OCI-LY1 (cell line): ENCODE data around the gene TNNT1.

Experiments
- EZH2 ChIP-seq: fragments of 200-600 bp; sonication (generic), shearing (Covaris generic); IDR thresholded peaks from 2 replicates; pipeline ENCODE4 v1.8.0; 2017; ENCODE audit warnings: borderline replicate concordance, mixed run types, mild to moderate bottlenecking, antibody characterized with exemption, low read length, moderate library complexity, mixed read lengths
- TF ChIP-seq, protein P1 (sequence below): fragments of 200-600 bp; sonication (generic), shearing (Covaris generic); IDR thresholded peaks from 2 replicates; pipeline ENCODE4 v1.5.1; 2017; ENCODE audit warnings: mild to moderate bottlenecking, antibody characterized with exemption, low read length, moderate library complexity, mixed read lengths

DNA sequence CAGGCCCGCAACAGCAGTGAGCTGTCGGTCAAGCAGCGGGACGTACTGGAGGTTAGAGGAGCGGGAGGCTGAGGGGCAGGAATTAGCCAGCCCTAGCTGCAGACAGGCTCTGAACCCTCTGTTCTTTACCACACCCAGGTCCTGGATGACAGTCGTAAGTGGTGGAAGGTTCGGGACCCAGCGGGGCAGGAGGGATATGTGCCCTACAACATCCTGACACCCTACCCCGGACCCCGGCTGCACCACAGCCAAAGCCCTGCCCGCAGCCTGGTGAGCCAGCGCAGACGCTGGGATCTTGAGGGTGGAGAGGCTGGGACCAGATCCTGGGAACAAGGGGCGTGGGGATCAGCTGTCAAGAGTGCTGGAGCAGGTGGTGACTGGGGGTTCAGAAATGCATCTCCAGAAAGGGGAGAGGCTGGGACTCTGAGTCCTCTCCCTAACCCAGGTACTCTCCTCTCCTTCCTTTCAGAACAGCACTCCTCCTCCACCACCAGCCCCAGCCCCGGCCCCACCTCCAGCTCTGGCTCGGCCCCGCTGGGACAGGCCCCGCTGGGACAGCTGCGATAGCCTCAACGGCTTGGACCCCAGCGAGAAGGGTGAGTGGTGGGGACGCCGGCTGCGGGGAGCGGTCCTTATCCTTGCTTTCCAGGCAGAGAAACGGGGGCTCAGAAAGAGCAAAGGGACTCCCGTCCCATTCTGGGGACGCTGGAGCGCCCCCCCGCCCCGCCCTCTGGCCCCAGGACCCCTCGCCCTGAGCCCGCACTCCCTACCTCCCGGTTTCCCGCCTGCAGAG is 62.9 kb downstream of the TNNT1 start:
- TF ChIP-seq, protein P1, sequence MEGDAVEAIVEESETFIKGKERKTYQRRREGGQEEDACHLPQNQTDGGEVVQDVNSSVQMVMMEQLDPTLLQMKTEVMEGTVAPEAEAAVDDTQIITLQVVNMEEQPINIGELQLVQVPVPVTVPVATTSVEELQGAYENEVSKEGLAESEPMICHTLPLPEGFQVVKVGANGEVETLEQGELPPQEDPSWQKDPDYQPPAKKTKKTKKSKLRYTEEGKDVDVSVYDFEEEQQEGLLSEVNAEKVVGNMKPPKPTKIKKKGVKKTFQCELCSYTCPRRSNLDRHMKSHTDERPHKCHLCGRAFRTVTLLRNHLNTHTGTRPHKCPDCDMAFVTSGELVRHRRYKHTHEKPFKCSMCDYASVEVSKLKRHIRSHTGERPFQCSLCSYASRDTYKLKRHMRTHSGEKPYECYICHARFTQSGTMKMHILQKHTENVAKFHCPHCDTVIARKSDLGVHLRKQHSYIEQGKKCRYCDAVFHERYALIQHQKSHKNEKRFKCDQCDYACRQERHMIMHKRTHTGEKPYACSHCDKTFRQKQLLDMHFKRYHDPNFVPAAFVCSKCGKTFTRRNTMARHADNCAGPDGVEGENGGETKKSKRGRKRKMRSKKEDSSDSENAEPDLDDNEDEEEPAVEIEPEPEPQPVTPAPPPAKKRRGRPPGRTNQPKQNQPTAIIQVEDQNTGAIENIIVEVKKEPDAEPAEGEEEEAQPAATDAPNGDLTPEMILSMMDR: no peak
- no peak for TF ChIP-seq EZH2
